Dendritic cell treated with granulocyte-macrophage colony-stimulating factor and Interleukin-4, amounts not matched to agents 40 ng/mL and 50 ng/mL, for 4 days (primary cell): ENCODE measurements around the gene TTC3.

Experiments
- H3K27ac Mint-ChIP-seq: one replicate; pipeline ENCODE4 v1.8.0; 2022; ENCODE audit warnings: mild to moderate bottlenecking, mixed read lengths
- H3K27me3 Mint-ChIP-seq: one replicate; pipeline ENCODE4 v1.8.0; 2022; ENCODE audit warnings: mild to moderate bottlenecking, mixed read lengths
- H3K36me3 Mint-ChIP-seq: one replicate; pipeline ENCODE4 v1.8.0; 2022; ENCODE audit warnings: low read depth, mixed read lengths
- H3K4me1 Mint-ChIP-seq: one replicate; pipeline ENCODE4 v1.8.0; 2022; ENCODE audit warnings: low read depth, mixed read lengths
- H3K4me3 Mint-ChIP-seq: one replicate; pipeline ENCODE4 v1.8.0; 2022; ENCODE audit warnings: mild to moderate bottlenecking, moderate library complexity, mixed read lengths
- H3K9me3 Mint-ChIP-seq: one replicate; pipeline ENCODE4 v1.8.0; 2022; ENCODE audit warnings: mixed read lengths
- intact Hi-C: fragments of 100-400 bp; cut with micrococcal nuclease; formaldehyde crosslinking; loops from one replicate; pipeline ENCODE4 v1.15.0; 2022

TTC3 gene

DNA sequence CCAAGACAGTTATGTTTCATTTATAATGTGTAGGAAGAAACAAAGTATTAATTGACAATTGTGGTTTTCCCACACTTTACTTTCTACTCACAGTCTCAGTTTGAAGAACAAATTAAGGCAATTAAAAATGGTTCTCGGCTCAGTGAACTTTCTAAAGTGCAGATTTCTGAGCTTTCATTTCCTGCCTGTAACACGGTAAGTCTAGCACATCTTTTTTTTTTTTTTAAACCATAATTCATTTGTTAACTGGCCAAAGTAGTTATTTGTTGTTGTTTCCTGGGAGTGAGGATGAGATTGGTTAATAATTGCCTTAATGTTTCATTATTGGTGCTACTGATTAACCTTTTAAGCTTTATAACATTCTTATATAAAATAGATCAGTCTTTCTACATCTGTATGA is 119.0 kb downstream of the TTC3 start:
- intact Hi-C loops: no loop called here
- H3K27me3 Mint-ChIP-seq: no peaks in the 10 kb centered on the region
- H3K27ac Mint-ChIP-seq: no peak overlapping the region
- peaks cover 96% of the 10 kb centered on the region for H3K36me3 Mint-ChIP-seq
- no peak overlapping the region for H3K4me3 Mint-ChIP-seq
- no peaks in the 10 kb centered on the region for H3K9me3 Mint-ChIP-seq
- H3K4me1 Mint-ChIP-seq: no peaks in the 10 kb centered on the region

- H3K27me3 Mint-ChIP-seq: no peaks in the 10 kb centered on the region
- peak overlapping the region; percentile 19 for H3K27ac Mint-ChIP-seq
- intact Hi-C loops: no loop called here
- H3K4me3 Mint-ChIP-seq: no peak overlapping the region
- no peaks in the 10 kb centered on the region for H3K4me1 Mint-ChIP-seq
- H3K9me3 Mint-ChIP-seq: no peaks in the 10 kb centered on the region
- H3K36me3 Mint-ChIP-seq: peaks cover 96% of the 10 kb centered on the region
Measured at GRCh38 chr21:37193006-37193405, 120.0 kb downstream of the TTC3 start.

- H3K4me1 Mint-ChIP-seq: no peaks in the 10 kb centered on the region
- H3K27me3 Mint-ChIP-seq: no peaks in the 10 kb centered on the region
- no peak overlapping the region for H3K4me3 Mint-ChIP-seq
- peaks cover 97% of the 10 kb centered on the region for H3K36me3 Mint-ChIP-seq
- no peak overlapping the region for H3K27ac Mint-ChIP-seq
- intact Hi-C loops: no loop called here
- H3K9me3 Mint-ChIP-seq: no peaks in the 10 kb centered on the region
Measured at GRCh38 chr21:37193676-37194075, 120.6 kb downstream of the TTC3 start.

DNA sequence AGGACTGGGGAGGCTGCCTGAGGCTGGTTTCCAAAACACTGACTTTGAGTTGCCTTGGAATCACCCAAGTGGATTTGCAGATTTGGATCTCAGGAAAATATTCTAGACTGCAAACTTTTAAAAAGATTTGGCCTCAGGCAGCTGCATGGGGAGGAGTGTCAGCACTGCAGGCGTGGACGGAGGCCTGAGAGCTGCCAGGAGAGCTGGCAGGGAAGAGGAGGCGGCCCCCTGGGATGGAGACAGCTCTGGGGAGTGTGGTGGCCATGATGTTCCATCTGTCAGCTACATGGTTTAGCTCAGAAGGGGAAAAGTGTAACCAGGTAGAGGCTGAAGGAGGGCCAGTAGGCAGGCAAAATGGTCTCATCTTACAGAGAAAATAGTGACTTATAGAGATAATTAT is 122.0 kb downstream of the TTC3 start:
- H3K4me1 Mint-ChIP-seq: no peaks in the 10 kb centered on the region
- H3K27ac Mint-ChIP-seq: no peak overlapping the region
- peaks cover 98% of the 10 kb centered on the region for H3K36me3 Mint-ChIP-seq
- no peaks in the 10 kb centered on the region for H3K9me3 Mint-ChIP-seq
- no peak overlapping the region for H3K4me3 Mint-ChIP-seq
- intact Hi-C loops: no loop called here
- no peaks in the 10 kb centered on the region for H3K27me3 Mint-ChIP-seq

GRCh38 chr21:37195610-37196009 is 122.6 kb downstream of the TTC3 start:
- intact Hi-C loops: no loop called here
- H3K4me3 Mint-ChIP-seq: no peak overlapping the region
- H3K4me1 Mint-ChIP-seq: no peaks in the 10 kb centered on the region
- no peak overlapping the region for H3K27ac Mint-ChIP-seq
- H3K9me3 Mint-ChIP-seq: no peaks in the 10 kb centered on the region
- H3K27me3 Mint-ChIP-seq: no peaks in the 10 kb centered on the region
- H3K36me3 Mint-ChIP-seq: peaks cover 98% of the 10 kb centered on the region

DNA sequence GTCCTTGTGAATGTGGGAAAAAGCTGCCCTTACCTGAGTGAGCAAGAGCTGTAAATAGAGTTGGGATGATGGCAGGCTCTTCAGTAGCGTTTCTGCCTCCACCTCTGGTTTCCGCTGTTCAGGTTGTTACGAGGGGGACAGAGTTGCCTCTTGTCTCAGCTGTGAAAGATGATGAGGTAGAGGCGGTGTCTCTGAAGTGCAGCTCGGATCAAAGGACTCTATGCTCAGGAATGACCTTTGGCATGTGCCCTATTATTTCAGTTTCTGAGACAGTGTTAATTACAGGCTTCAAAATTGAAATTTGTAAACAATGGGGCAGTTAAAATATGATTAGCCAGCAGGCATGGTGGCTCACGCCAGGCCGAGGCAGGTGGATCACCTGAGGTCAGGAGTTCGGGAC is 123.8 kb downstream of the TTC3 start:
- Mint-ChIP-seq H3K9me3 (no peaks in the 10 kb centered on the region), H3K27me3 (no peaks in the 10 kb centered on the region), H3K4me3 (no peak overlapping the region), H3K4me1 (no peaks in the 10 kb centered on the region), H3K36me3 (peaks cover 98% of the 10 kb centered on the region), H3K27ac (no peak overlapping the region)
- intact Hi-C loops: no loop called here

GRCh38 chr21:37197746-37198145 is 124.7 kb downstream of the TTC3 start:
- H3K27ac Mint-ChIP-seq: no peak overlapping the region
- no peaks in the 10 kb centered on the region for H3K27me3 Mint-ChIP-seq
- peaks cover 98% of the 10 kb centered on the region for H3K36me3 Mint-ChIP-seq

DNA sequence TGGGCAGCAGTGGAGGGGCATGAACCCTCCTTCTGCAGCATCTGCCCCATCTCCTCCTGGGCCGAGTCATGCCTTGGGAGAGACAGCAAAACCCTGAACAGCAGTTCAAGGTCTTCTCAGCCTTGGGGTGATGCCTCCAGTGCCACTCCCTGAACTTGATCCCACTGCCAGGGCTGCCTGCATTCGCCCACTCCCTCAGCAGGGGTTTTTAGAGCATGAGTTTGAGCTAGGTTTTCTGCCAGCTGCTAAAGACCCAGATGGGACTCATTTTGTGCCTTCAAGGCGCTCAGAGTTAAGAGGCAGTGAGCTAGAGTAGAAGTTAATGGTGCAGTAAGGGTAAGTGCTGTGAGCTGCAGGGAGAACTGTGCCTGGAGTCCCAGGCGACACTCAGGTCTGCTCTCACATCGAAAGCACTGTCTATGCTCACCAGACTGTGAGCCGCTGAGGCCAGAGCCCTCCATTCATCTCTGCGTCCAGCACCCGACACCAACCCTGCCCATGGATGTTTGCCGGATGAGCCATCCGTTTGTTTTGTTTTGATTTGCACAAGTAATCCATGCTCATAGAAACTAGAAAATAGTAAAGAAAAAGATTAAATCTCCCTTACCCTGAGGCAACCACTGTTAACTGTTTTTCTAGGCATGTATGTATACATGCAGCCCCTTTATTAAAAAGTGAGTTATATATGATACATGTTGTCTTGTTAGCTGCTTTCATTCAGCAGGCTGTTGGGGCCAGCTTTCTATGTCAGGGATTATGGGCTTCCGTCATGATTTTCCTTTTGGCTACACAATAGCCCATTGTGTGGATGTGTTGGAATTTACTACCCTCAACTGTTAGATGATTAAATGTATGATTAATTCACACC is 126.2 kb downstream of the TTC3 start:
- Mint-ChIP-seq H3K27ac (no peak overlapping the region), H3K27me3 (no peaks in the 10 kb centered on the region), H3K4me3 (no peak overlapping the region), H3K36me3 (peaks cover 89% of the 10 kb centered on the region), H3K4me1 (no peaks in the 10 kb centered on the region), H3K9me3 (no peaks in the 10 kb centered on the region)
- intact Hi-C loops: no loop called here

More at GRCh38 chr21:37197746-37198145, 124.7 kb downstream of the TTC3 start:
- intact Hi-C loops: no loop called here
- H3K9me3 Mint-ChIP-seq: no peaks in the 10 kb centered on the region
- no peak overlapping the region for H3K4me3 Mint-ChIP-seq
- H3K4me1 Mint-ChIP-seq: no peaks in the 10 kb centered on the region

- no peaks in the 10 kb centered on the region for H3K9me3 Mint-ChIP-seq
- intact Hi-C loops: no loop called here
- no peaks in the 10 kb centered on the region for H3K27me3 Mint-ChIP-seq
- H3K4me3 Mint-ChIP-seq: no peak overlapping the region
- H3K27ac Mint-ChIP-seq: no peak overlapping the region
- H3K36me3 Mint-ChIP-seq: peaks cover 73% of the 10 kb centered on the region
- no peaks in the 10 kb centered on the region for H3K4me1 Mint-ChIP-seq
Measured at GRCh38 chr21:37200641-37201480, 127.8 kb downstream of the TTC3 start.

- H3K27ac Mint-ChIP-seq: no peak overlapping the region
- peaks cover 16% of the 10 kb centered on the region for H3K4me1 Mint-ChIP-seq
- H3K4me3 Mint-ChIP-seq: no peak overlapping the region
- intact Hi-C loops: no loop called here
- H3K36me3 Mint-ChIP-seq: peaks cover 59% of the 10 kb centered on the region
- H3K27me3 Mint-ChIP-seq: no peaks in the 10 kb centered on the region
- no peaks in the 10 kb centered on the region for H3K9me3 Mint-ChIP-seq
Measured at GRCh38 chr21:37202221-37203110, 129.4 kb downstream of the TTC3 start.

GRCh38 chr21:37204580-37204979 is 131.5 kb downstream of the TTC3 start:
- Mint-ChIP-seq H3K4me1 (peaks cover 37% of the 10 kb centered on the region), H3K9me3 (no peaks in the 10 kb centered on the region), H3K4me3 (no peak overlapping the region), H3K27ac (no peak overlapping the region), H3K36me3 (peaks cover 38% of the 10 kb centered on the region), H3K27me3 (no peaks in the 10 kb centered on the region)
- intact Hi-C loops: no loop called here

DNA sequence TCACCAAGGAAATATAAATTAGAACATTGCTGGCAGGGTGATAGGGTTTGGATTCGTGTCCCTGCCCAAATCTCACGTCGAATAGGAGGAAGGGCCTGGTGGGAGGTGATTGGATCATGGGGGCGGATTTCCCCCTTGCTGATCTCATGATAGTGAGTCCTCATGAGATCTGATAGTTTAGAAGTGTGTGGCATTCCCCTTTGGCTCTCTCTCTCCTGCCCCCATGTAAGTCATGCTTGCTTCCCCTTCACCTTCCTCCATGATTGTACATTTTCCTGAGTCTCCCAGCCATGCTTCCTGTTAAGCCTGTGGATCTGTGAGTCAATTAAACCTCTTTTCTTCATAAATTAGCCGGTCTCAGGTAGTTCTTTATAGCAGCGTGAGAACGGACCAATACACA is 133.4 kb downstream of the TTC3 start:
- H3K4me1 Mint-ChIP-seq: peaks cover 42% of the 10 kb centered on the region
- peaks cover 19% of the 10 kb centered on the region for H3K36me3 Mint-ChIP-seq
- H3K9me3 Mint-ChIP-seq: no peaks in the 10 kb centered on the region
- no peak overlapping the region for H3K4me3 Mint-ChIP-seq
- no peaks in the 10 kb centered on the region for H3K27me3 Mint-ChIP-seq
- intact Hi-C loops: loop anchor here (5.0 kb wide), 1 partner anchor 51 kb away; no protein-coding TSS in a partner anchor
- peak overlapping the region; percentile 25 for H3K27ac Mint-ChIP-seq

DNA sequence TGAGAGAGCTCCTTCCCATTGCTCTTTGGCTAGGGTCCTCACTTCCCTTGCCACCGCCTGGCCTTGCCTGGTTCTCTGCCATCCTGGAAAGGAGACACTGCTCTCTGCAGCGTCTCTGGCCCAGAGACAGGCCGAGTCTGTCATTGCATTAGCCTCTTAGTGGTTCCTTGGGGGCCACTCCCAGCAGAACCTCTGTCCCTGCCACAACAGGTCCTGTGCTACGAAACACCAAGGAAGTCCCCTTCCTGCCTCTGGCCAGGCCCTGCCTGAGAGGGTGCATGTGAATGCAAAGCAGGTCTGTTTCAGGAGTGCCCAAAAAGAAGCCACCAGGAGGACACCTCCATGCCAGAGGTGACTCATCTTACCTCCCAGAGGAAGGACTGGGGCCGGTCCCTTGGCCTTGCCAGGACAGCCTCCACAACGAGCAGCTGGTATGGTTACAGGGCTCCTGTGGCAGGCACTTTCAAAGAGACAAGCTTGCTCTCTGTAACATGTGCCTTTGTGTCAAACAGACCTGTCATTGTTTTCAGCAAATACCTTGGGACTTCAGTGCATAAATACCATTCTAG is 134.5 kb downstream of the TTC3 start:
- H3K4me3 Mint-ChIP-seq: peak overlapping the region; percentile 50
- H3K27ac Mint-ChIP-seq: peak overlapping the region; percentile 89
- intact Hi-C loops: loop anchor here (1.0 to 5.0 kb wide), 2 partner anchors 14 to 50 kb away; no protein-coding TSS in a partner anchor
- H3K27me3 Mint-ChIP-seq: no peaks in the 10 kb centered on the region
- peaks cover 9% of the 10 kb centered on the region for H3K36me3 Mint-ChIP-seq
- H3K4me1 Mint-ChIP-seq: peaks cover 42% of the 10 kb centered on the region
- no peaks in the 10 kb centered on the region for H3K9me3 Mint-ChIP-seq
